LHCN-M2 (cell line): Measurements from ENCODE around the gene FCRLB. TPM values are rescaled to one million over a fixed set of nuclear protein-coding genes. Genes with fewer than 3 reads are reported as not detected.
"Not testable (repeated sequence)": the region's sequence is repeated elsewhere in the genome, so short reads cannot be mapped to it uniquely, and the experiment has no call there.

Experiments used
- DNase-seq: peaks from one replicate; pipeline ENCODE4 v3.0.0-alpha.2; 2012; ENCODE audit warnings: low read depth
- total RNA-seq: library from RNA; depleted of rRNA; stranded (reverse); fragments of >200 nt; gene quantifications from 2 replicates; pipeline ENCODE4 v1.2.3, GENCODE V29; 2014

Gene FCRLB
- total RNA-seq, 1 experiment from 2014 or later = 0.75 TPM

DNA sequence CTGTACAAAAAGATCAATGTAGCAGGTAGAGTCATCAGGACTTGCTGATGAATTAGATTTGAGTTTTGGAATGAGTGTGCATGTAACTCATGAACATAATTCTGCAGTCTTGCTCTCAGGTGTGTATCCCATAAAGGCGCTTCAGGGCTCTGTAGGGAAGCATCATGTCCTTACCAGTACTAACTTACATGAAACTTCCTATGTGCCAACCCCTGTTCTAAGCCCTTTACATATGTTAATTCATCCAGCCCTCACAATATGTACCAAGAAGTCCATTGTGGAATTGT, 2.1 kb upstream of the FCRLB start:
- DNase-seq = no peak

DNA sequence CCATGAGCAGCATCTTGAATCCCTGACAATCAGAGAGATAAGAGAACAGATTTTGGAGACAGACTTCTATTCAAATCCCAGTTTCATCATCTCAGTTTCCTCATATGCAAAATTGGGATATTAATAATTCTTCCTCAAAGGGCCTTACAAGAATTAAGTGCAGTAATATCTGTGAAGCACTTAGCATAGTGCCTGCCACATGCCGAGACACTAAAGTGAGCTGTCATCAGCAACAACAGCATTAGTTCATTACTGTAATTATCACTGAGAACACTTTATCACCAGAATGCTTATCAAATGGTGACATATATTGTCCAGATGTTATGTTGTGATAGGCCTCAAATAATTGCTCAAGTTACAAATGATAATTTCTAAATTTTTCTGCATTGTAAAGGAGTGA, 922 bp upstream of the FCRLB start:
- no peak for DNase-seq

DNA sequence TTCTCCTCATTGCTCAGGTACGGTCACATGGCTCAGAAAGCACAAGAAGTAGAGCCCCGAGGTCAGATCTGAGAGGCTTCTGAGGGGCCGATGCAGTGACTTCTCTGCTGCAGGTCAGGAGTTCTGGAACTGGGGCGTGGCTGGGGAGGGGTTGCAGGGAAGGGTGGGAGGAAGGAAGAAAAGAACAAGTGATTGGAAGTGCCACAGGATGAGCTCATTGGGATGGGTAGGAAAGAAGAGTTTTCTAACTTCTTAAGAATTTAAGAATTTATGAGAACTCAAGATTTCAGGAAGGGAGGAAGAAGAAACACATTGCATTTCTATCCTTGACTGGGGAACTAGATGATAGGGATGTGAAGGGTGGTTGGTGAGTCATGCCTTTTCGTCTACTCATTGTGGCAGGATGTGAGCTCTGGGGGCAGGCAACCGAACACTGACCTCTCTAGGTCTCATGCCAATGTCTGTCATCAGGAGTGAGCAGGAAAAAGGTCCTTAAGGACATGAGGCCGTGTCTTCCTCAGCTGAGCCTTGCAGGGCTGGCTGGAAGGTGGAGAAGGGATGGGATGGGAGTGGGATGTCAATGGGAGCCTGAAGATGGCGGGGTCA, 497 bp downstream of the FCRLB start:
- peak; percentile 85 for DNase-seq

DNA sequence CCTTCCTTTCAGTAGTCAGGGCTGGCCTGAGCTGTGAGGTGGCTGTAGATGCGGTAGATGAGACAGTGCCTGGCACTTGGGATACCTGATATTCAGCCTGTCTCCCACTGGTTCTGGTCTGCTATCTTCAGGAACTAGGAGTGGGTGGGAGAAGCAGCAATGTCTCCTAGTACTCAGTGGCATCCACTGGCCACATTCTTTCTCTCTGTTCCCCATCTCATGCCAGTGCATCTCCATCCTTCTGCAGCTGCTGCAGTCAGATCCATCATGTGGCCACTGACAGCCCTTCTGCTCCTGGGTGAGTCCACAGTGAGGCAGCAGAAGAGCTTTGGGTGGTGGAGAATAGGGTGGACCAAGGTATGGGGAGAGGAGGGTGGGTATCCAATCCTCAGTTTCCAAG, 1.1 kb downstream of the FCRLB start:
- no peak for DNase-seq

DNA sequence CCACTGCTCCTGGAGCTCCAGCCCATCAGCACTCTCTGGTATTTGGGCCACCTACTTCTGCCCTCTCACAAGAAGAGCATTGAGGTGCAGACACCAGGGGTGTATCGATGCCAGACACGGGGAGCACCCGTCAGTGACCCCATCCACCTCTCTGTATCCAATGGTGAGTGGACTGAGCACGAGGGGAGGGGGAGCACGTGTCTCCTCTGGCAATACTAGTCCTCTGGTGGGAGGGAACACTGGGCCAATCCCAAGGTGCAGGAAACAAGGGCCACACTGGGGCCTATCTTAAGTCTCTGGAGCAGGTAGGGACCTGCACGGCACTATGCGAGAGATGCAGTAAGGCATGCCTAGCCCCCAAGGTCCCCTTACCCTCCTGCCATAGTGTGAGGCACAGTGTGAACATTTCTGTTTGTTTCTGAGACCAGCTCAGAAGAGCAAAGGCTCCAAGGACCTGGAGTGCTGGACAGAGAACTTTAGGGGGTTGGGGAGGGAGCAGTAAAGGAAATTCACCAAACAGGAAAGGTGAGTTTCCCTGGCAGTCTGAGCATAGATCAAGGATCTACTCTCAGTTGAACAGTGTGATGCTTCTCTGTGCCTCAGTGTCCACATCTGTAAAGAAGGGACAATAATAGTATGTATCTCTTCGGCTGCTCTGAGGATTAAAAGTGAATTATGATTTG, 2.3 kb downstream of the FCRLB start:
- DNase-seq = no peak

DNA sequence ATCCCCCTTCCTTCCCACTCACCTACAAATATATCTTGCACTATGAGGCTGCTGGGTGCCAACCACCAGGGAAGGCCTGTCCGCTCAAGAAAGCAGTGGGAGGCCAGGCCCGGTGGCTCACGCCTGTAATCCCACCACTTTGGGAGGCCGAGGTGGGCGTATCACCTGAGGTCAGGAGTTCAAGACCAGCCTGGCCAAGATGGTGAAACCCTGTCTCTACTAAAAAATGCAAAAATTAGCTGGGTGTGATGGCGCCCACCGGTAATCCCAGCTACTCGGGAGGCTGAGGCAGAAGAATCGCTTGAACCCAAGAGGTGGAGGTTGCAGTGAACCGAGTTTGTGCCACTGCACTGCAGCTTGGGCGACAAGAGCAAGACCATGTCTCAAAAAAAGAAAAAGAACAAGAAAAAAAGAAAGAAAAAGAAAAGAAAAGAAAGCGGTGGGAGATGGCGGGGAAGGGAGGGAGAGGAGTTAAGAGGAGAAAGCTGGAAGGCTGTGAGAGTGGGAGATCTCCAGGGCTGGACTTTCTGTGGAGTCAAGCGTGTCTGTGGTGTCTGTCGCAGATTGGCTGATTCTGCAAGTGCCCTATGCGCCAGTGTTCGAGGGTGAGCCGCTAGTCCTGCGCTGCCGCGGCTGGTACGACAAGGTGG, 4.0 kb downstream of the FCRLB start:
- not testable (repeated sequence) for DNase-seq

DNA sequence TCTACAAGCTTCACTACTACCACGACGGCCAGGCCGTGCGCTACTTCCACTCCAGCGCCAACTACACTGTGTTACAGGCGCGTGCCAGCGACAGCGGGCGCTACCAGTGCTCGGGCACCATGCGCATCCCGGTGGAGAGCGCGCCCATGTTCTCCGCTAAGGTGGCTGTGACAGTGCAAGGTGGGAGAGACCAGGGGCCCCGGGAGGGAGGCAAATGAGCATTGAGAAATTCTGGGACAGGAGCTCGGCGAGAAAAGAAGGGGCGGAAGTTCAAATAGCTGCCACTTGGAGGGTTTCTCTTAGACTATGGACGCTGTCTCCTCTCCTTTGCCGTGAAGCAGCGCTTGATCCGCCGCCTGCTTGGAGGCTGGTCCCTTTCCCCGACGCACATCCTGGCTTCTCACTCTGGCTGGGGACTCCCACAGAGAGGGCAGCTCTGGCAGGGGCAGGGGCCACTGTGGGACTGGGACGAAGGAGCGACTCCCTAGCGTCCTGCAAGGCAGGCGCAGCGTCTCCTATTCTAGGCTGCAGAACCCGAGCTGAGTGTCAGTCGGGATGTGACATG, 4.6 kb downstream of the FCRLB start:
- peak; percentile 36 for DNase-seq

DNA sequence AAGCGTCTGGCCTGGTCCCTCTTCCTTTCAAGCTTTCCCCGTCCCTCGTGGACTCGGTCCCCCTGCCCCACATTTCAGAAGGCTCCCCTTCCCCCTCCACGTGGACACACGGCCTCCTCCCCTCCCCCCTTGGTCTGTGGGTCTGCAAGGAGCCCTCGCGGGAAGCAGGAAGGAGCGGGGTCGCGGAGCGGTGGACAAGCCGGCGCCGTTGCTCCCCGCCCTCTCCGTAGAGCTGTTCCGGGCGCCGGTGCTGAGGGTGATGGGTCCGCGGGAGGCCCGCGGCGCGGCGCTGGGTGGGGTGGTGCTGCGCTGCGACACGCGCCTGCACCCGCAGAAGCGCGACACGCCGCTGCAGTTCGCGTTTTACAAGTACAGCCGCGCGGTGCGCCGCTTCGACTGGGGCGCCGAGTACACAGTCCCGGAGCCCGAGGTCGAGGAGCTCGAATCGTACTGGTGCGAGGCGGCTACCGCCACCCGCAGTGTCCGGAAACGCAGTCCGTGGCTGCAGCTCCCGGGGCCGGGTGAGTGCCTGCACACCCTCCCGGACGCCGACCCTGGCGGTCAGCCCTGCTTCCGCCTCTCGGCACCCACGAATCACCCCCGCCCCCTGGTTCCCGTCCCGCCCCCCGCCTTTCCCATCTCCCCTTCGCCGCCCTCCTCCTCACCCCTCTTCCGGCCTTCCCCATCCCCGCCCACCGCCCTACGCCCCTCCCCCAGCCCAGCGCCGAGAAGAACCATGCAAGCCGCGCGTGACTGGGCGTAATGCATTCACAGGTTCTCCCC, 5.3 kb downstream of the FCRLB start:
- peak; percentile 80 for DNase-seq

DNA sequence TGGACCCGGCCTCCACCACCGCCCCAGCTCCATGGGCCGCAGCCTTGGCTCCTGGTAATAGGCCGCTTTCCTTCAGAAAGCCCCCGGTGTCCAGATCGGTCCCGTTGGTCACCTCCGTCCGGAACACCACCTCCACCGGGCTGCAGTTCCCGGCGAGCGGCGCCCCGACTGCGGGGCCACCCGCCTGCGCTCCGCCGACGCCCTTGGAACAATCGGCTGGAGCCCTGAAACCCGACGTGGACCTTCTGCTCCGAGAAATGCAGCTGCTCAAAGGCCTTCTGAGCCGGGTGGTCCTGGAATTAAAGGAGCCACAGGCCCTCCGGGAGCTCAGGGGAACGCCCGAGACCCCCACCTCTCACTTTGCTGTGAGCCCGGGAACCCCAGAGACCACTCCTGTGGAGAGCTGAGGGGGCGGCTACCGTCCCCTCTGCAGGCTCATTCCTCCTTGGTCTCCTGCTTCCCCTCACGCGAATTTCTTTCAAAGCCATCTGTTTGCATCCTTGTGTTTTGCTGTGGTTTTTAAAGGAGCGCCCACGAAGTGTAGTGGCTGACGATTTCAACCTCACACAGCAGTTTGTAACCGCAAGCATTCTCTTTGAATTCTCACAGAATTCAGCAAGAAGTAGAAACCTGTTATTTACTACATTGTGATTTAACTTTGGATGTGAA, 6.0 kb downstream of the FCRLB start:
- DNase-seq = peak; percentile 81

DNA sequence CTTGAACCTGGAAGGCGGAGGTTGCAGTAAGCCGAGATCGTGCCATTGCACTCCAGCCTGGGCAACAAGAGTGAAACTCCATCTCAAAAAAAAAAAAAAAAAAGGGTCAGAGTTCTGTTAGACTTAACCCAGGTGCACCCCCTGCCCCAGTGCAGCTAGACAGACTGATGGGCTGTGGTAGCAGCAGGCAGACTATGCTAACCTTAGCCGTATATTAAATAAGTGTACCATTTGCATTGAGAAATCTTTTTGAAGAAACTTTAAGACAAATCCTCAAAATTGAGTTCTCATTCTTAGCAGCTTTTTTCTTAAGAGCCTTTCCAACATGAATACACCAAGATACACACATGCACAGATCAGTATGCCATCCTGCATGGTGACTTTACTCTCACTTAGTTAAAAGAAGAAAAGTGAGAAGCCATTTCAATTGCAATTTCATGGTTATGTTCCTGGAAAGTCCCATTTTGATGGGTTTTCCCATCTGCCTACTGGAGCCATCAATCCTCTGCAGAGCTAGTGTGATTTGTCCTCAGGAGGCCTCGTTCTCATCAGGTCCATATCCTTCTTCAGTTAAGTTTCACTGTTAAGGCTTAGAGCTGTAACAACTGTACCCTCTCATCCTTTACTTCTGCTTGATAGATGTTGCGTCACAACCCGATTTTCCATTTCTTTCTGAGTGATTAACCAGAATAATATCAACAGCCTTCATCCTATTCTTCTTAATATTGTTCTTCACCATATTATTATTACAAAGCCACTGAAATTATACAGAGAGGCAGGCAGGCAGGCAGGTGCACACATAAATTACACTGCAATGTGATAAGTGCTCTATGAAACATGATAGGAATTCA, 7.3 kb downstream of the FCRLB start:
- no peak for DNase-seq

DNA sequence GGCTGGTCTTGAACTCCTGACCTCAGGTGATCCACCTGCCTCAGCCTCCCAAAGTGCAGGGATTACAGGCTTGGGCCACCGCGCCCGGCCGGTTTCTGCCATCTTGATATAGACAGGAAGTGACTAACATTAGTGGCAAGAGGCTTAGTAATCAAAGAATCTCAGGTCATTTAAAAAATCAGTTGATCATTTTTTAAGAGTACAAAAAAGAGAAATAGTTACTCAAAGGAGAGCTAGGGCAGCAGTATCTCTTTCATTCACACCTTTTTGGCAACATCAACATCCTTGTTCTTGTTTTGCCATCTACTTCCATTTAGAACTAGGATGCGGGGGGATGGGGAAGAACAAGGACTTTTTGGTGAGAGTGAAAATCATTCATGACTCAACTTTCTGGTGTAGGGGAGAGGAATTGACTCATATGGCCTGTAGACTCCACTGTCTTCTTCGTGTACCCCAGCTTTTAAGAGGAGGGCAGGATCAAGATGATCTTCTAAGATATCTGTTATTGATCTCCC, 8.8 kb downstream of the FCRLB start:
- DNase-seq = peak; percentile 60

DNA sequence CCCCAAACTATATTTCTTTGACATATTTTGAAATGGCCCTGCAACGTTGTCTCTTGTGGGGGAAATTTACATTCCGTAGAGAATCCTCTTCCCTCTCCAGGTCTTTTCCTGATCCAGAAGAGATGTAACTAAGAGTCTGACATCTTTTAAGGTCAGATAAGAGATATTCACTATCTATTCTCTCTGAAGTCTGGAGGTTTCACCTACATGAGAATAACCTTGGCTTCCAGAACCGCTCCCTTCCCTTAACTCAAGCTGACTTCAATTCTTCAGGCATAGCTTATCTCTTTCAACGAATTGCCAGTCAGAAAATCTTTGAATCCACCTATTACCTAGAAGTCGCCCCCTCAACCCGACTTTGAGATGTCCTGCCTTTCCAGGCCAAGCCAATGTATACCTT, 9.9 kb downstream of the FCRLB start:
- no peak for DNase-seq

DNA sequence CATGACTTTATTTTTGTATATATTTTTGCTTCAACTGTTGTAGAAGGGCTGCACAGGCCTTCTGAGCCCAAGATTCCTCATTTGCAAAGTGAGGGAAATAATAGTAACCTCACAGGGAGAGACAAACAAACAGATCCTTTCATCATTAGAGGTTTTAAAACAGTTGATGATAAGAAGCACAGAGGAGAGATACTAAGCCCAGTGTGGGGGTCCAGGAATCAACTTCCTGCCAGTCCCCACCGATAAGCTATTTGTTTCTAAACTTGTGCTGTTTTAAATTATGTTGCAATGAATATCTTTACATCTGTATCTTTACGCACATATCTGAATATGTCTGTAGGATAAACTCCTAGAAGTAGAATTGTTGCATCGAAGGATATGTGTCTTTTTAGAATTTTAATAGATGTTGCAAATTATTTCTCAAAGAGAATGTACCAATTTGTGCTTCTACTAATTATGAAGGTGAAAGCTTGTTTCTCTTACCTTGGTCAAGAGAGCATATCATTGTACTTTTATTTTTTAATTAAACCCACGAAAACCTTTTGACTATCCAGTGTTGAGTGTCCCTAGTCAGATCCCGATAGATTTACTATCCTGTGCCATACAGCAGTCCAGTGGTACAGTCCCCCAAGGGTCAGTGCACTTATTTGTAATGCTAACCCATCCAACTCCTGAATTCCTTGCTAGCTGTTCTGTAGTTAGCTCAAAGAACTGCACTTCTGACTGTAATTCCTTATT, 10.8 kb downstream of the FCRLB start:
- no peak for DNase-seq

DNA sequence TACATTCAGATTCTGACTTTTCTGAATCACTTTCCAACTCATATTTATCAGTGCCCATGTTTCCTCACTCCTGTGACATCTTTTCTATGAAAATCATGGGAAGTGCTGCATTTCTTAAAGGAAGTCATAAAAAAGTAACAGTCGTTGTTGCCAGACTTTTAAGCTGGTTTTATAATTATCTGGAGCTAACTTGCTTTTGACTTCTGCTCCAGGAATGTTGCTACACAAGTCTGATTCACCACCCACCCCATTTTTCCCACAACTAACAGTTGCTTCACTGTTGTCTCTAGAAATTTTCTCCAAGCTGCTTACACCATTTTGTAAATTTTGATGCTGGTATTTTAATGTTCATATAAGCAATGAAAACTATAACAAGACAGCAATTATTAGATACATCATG, 12.2 kb downstream of the FCRLB start:
- DNase-seq = peak; percentile 85

DNA sequence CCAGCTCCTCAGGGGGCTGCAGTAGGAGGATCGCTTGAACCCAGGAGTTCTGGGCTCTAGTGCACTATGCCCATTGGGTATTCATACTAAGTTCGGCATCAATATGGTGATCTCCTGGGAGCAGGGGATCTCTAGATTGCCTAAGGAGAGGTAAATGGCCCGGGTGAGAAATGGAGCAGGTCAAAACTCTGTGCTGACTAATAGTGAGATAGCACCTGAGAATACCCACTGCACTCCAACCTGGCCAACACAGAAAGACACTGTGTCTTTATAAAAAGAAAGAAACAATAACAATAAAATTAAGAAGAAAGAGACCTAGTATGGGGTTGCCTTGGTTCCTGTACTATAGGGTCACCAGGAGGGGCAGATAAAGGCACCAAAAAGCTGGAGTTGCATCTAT, 14.5 kb downstream of the FCRLB start:
- no peak for DNase-seq

DNA sequence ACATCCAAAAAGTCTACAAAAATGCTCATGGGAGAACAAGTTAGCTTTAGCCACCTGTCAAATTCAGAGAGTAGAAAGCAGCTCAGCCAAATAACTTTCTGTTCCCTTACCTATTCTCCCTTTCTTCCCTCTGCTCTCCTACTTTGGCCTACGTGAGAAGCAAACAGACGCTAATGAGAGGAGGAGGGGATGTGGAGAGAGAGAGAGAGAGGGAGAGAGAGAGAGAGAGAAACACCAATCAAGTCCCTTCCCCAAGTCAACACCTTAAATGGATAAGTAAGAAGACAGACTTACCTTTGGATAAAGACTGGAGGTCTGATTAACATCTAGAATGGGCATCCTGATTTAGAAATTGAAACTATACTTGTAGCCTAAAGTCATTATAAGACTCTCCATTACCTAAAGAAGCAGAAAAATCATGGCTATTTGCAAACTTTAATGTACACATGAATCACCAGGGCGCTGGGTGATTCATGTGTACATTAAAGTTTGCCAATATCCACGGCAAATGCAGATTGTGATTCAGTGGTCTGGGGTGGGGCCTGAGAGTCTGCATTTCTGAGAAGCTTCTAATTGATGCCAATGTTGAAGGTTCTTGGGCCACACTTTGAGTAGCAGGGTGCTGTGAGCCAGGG, 15.1 kb downstream of the FCRLB start:
- no peak for DNase-seq

DNA sequence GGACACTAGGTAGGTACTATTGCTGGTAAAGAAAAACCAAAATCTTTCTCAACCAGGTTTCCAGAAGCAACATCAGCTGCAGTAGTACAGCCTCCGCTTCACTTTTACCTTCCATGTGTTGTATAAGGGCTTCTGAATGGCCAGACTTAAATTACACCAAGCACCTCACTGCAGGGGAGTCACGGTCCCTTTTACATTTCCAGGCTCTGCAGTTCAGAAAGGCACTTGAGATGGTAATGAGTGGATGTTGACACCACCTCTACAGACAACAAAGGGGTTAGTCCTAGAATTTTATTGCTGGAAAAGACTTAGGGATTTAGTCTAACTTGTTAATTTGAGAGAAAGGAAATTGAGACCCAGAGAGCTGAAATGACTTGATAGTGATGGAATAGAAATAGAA, 16.3 kb downstream of the FCRLB start:
- no peak for DNase-seq

DNA sequence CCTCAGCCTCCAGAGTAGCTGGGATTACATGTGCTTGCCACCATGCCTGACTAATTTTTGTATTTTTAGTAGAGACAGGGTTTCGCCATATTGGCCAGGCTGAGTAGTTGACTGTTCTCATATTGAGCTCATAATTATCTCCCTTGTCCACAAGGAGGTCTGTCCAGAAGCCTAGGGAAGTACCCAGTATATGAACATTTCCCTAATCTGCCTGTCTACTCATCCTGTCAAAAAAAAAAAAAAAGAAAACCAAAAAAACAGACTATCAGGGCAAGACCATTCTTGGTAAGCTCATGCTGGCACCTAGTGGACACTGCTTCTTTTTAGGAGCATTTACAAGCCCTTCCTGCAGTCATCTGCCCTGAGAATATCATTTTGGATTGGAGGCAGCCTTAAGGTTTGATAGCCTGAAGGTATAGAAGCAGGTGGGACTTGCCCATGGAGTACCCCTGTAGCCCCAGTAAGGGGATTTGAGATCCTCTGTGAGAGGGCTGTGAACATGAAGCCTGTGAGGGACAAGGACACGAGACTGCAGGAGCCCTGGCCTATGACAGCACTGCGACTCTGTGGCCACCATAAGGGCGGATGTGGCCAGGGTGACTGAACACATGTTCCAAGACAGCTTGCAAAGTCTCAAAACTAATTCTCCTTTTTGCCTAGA, 17.4 kb downstream of the FCRLB start:
- peak; percentile 78 for DNase-seq
